HUES6 (cell line): ENCODE results near the gene SLC1A1.
A peak's percentile ranks its signal among the peaks of the same experiment; 100 is the strongest.

ENCODE experiments used
- H3K27ac ChIP-seq: 2 replicates; pipeline ENCODE4 v1.7.0; 2013; ENCODE audit warnings: low read depth, mild to moderate bottlenecking, low read length, inconsistent platforms
- H3K27me3 ChIP-seq: 2 replicates; pipeline ENCODE4 v1.6.1; 2013; ENCODE audit warnings: low read length; ENCODE audit not compliant: control insufficient read depth, insufficient read depth
- H3K36me3 ChIP-seq: 2 replicates; pipeline ENCODE4 v1.6.1; 2013; ENCODE audit warnings: low read length; ENCODE audit not compliant: control insufficient read depth, insufficient read depth
- H3K4me1 ChIP-seq: 2 replicates; pipeline ENCODE4 v1.6.1; 2013; ENCODE audit warnings: low read length; ENCODE audit not compliant: control insufficient read depth, insufficient read depth
- H3K4me3 ChIP-seq: 2 replicates; pipeline ENCODE4 v1.5.1; 2013; ENCODE audit warnings: low read depth, low read length
- H3K9ac ChIP-seq: one replicate; pipeline ENCODE4 v1.6.1; 2013; ENCODE audit warnings: mild to moderate bottlenecking, low read length
- H3K9me3 ChIP-seq: 2 replicates; pipeline ENCODE4 v1.6.1; 2013; ENCODE audit warnings: low read depth, low read length; ENCODE audit not compliant: control insufficient read depth, insufficient read depth

SLC1A1 gene

DNA sequence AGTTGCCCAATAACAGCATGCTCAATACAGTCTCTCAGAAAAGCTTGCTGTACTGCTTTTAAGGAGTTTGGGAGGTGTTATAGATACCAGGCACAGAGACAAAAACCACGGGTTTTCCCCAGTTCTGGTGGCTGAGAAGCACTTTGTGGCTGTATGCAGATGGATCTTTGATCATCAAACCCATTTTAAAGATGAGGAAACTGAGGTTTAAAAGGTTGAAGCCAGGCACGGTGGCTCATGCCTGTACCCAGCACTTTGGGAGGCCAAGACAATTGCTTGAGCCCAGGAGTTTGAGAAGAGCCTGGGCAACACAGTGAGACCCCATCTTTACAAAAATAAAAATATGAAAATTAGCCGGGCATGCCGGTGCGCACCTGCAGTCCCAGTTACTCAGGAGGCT, 125.5 kb downstream of the SLC1A1 start:
- Histone ChIP-seq H3K4me1 (peaks cover 21% of the 10 kb centered on the region), H3K9ac (no peak overlapping the region), H3K4me3 (no peak overlapping the region), H3K27me3 (no peaks in the 10 kb centered on the region), H3K27ac (no peak overlapping the region), H3K9me3 (no peaks in the 10 kb centered on the region), H3K36me3 (no peaks in the 10 kb centered on the region)

DNA sequence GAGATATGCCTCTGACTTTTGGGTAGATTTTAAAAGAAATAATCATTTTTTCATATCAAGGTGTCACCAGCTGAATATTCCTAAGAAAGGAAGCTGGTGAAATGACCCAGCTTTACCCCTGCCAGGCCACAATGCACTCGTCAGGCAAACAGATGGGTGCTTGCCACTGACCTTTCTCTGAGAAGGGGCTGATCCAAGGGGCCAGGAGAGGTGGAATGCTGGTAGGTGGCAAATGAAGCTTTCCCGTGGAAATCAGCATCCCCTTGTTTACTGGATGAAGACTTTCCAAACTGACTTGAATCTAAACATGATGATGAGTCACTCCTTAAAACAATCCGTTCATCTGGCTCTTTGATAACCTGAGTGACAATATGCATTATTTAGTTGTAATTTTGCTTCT, 127.5 kb downstream of the SLC1A1 start:
- Histone ChIP-seq H3K27me3 (no peaks in the 10 kb centered on the region), H3K27ac (no peak overlapping the region), H3K4me1 (peaks cover 37% of the 10 kb centered on the region), H3K4me3 (no peak overlapping the region), H3K36me3 (no peaks in the 10 kb centered on the region), H3K9ac (no peak overlapping the region), H3K9me3 (no peaks in the 10 kb centered on the region)

DNA sequence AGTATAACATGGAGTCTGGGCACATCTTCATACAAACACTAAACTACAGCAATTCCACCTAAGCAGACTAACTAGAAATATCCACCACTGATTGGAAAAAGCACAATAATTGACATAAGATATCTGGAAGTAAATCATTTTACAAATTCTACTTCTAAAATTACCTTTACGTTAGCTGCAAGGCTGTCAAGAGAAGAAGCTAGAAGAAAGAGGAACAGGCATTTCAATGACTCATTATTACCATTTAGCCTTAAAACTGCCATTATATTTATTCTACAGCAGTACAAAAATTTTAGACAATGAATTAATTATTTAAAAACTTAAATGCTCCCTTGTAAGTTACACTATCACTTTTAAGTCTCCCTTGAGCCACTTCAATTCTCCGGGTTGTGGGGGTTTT, 128.4 kb downstream of the SLC1A1 start:
- Histone ChIP-seq H3K9ac (no peak overlapping the region), H3K27ac (no peak overlapping the region), H3K4me1 (peaks cover 37% of the 10 kb centered on the region), H3K27me3 (no peaks in the 10 kb centered on the region), H3K9me3 (no peaks in the 10 kb centered on the region), H3K4me3 (no peak overlapping the region), H3K36me3 (no peaks in the 10 kb centered on the region)

DNA sequence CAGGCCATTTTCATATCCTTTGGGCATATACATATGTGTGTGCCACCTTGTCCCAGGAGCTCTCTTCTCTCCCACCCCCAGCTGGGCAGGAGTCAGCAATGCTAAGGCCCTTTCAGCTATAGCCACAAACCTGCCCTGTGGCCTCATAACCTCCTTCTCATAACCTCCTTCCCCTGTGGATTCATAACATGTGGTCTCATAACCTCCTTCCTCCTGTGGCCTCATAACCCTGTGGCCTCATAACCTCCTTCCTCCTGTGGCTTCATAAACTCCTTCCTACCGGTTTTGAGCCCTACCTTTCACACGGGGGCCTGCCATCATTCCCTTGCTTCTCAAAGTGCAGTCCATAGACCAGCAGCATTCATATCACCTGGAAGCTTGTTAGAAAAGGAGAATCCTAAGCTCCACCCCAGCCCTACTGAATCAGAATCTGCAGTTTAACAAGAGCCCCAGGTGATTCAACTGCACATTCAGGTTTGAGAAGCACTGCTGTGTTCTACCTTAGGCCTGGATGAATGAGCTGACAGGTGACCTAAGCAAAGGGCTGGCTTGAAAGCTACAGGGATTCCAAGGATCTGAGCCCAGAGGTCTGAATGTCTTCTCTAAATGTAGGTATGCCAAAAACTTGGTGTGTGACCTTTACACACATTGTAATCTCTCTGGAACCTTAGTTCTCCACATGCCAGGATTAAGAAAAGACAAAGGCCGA, 129.9 kb downstream of the SLC1A1 start:
- Histone ChIP-seq H3K27ac (peak overlapping the region; percentile 41; the same call in 1 of the 2 replicates), H3K9ac (no peak overlapping the region), H3K36me3 (no peaks in the 10 kb centered on the region), H3K4me3 (no peak overlapping the region), H3K4me1 (peaks cover 37% of the 10 kb centered on the region), H3K27me3 (no peaks in the 10 kb centered on the region), H3K9me3 (no peaks in the 10 kb centered on the region)

DNA sequence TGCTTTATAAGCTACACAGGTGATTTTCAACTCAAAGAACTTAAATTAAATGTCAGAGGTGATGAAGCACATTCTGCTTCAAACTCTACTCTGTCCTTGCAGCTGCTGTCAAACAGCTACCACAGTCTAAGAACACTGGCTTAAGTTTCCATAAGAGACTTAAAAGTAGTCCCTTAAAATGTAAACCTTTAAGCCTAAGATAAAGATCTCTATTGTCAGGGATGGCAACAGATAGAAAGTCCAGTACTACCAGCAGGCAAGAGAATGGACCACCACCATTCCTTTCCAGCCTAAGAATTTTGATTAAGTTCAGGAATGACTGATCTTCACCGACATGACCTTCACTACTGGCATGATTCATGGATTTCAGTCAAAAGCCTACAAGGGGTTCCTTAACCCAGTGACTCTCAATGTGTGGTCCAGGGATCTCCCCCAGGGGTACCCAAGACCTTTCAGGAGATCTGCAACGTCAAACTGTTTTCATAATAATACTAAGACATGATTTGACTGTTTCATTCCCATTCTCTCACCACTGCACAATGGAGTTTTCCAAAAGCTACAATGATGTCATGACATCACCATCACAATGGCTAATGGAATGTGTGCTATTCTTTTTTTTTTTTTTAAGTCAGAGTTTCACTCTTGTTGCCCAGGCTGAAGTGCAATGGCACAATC, 130.8 kb downstream of the SLC1A1 start:
- H3K27ac ChIP-seq: peak overlapping the region; percentile 41
- no peak overlapping the region for H3K4me3 ChIP-seq
- no peak overlapping the region for H3K9ac ChIP-seq
- peaks cover 37% of the 10 kb centered on the region for H3K4me1 ChIP-seq
- H3K27me3 ChIP-seq: no peaks in the 10 kb centered on the region
- no peaks in the 10 kb centered on the region for H3K9me3 ChIP-seq
- no peaks in the 10 kb centered on the region for H3K36me3 ChIP-seq

DNA sequence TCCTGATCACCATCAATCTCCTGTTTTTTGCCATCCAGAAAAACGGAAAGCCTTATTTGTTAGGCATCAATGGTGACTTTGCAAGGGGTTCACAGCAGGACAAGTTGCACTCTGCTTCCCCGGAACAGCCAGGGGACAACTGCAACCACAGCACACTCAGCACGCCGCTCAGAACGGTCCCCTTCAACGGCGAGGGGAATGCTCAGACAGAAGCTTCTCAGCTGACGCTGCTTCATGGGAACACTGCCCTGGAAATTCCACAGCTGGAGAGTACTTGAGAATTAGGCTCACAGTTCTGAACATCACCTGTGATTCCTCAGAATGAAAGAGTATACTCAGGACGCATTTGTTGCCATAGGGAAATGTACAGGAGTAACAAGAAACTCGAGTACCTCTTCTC, 131.7 kb downstream of the SLC1A1 start:
- Histone ChIP-seq H3K4me3 (no peak overlapping the region), H3K9me3 (no peaks in the 10 kb centered on the region), H3K27ac (no peak overlapping the region), H3K27me3 (no peaks in the 10 kb centered on the region), H3K36me3 (no peaks in the 10 kb centered on the region), H3K9ac (no peak overlapping the region), H3K4me1 (peaks cover 35% of the 10 kb centered on the region)

DNA sequence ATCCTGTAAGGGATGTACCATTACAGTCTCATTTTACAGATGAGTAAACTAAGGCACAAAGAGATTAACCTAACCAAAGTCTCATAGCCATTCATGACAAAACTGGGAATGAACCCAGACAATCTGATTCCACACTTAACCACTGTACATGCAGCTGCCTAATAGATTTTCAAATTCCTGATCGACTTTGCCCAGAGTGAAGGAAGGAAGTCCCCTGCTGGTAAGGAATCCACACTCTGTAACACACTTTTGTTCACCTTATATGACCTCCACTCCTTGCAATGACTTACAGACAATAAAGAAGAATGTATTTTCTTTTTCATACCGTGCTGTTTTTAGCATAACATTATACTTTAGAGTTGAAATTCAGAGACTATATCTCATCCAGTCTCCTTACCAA, 140.6 kb downstream of the SLC1A1 start:
- H3K4me1 ChIP-seq: peaks cover 8% of the 10 kb centered on the region
- H3K4me3 ChIP-seq: no peak overlapping the region
- no peak overlapping the region for H3K27ac ChIP-seq
- no peaks in the 10 kb centered on the region for H3K36me3 ChIP-seq
- no peaks in the 10 kb centered on the region for H3K27me3 ChIP-seq
- no peak overlapping the region for H3K9ac ChIP-seq
- no peaks in the 10 kb centered on the region for H3K9me3 ChIP-seq
